ENCODE results near the gene NPM1.
"Not testable (repeated sequence)": the region's sequence is repeated elsewhere in the genome, so short reads cannot be mapped to it uniquely, and the experiment has no call there.

Gene NPM1

DNA sequence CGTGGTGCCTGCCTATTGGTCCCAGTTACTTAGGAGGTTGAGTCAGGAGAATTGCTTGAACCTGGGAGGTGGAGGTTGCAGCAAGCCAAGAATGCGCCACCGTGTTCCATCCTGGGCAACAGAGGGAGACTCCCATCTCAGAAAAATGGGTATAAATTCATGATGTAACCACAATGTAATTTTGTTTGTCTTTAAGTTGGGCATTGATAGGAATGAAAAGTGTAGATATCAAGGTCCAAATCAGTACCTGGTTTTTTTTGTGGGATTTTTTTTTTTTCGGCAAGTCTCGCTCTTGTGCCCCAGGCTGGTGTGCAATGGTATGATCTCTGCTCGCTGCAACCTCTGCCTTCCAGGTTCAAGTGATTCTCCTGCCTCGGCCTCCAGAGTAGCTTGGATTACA is 7.4 kb downstream of the NPM1 start:
- Histone ChIP-seq H3K79me1 (replicated peaks; ENCODE audit: low read length, poor library complexity, severe bottlenecking) (no peaks in the 10 kb centered on the region), H2BK120ac (ENCODE audit: low read depth, low read length) (no peak overlapping the region)

DNA sequence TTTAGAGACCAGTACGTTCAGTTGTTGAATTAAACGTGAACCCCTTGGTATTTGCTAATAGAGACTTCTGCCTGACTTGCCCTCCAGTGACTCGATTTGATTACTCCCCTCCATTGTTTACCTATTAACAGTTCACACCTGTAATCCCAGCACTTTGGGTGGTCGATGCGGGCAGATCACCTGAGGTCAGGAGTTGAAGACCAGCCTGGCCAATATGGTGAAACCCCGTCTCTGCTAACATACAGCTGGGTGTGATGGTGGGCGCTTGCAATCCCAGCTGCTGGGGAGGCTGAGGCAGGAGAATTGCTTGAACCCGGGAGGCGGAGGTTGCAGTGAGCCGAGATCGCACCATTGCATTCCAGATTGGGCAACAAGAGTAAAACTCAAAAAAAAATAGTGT is 8.9 kb downstream of the NPM1 start:
- H3K9me3 ChIP-seq (ENCODE audit: control insufficient read depth, low read length); H3K4ac ChIP-seq (ENCODE audit: low read depth in 1 of 2, low read length in 2 of 2); H3K23ac ChIP-seq (ENCODE audit: low read length in 2 of 2); H3K79me1 ChIP-seq (replicated peaks; ENCODE audit: low read length, poor library complexity, severe bottlenecking); H3K9ac ChIP-seq (ENCODE audit: low read length); H2AK5ac ChIP-seq (ENCODE audit: low read length, severe bottlenecking); H2BK5ac ChIP-seq (ENCODE audit: low read depth, low read length, poor library complexity, severe bottlenecking); H4K8ac ChIP-seq (ENCODE audit: low read length); H3K4me1 ChIP-seq (ENCODE audit: control insufficient read depth, insufficient read depth, low read depth, low read length); H3K4me2 ChIP-seq (ENCODE audit: low read length, poor library complexity, severe bottlenecking); H2BK15ac ChIP-seq (ENCODE audit: low read depth, poor library complexity, severe bottlenecking); H4K91ac ChIP-seq (ENCODE audit: low read length); H3K4me3 ChIP-seq (ENCODE audit: insufficient read depth in 1 of 2, low read depth in 1 of 2, low read length in 2 of 2); H3K27ac ChIP-seq (ENCODE audit: low read length, poor library complexity, severe bottlenecking); H3K27me3 ChIP-seq (ENCODE audit: control insufficient read depth in 1 of 2, insufficient read depth in 1 of 2, low read length in 2 of 2); H2BK120ac ChIP-seq (ENCODE audit: low read depth, low read length); H2AFZ ChIP-seq (ENCODE audit: low read depth, low read length); H2BK12ac ChIP-seq (ENCODE audit: low read length in 2 of 2); H3K18ac ChIP-seq (ENCODE audit: low read depth in 1 of 2, low read length in 2 of 2); H3K14ac ChIP-seq (ENCODE audit: low read length in 2 of 2); DNase-seq: not testable (repeated sequence)
- WGBS: 96% methylated on average over 9 of the region's 11 CpGs
- H3K36me3 ChIP-seq (ENCODE audit: control insufficient read depth in 1 of 2, insufficient read depth in 2 of 2, low read depth in 1 of 2, low read length in 2 of 2): peaks cover 53 to 100% of the 10 kb centered on the region in 2 experiments

More for the DNA sequence above, 7.4 kb downstream of the NPM1 start:
- Histone ChIP-seq H4K8ac (ENCODE audit: low read length) (no peak overlapping the region), H2BK5ac (ENCODE audit: low read depth, low read length, poor library complexity, severe bottlenecking) (no peak overlapping the region), H3K4me2 (ENCODE audit: low read length, poor library complexity, severe bottlenecking) (no peak overlapping the region), H3K4me1 (ENCODE audit: control insufficient read depth, insufficient read depth, low read depth, low read length) (peaks cover 11% of the 10 kb centered on the region), H3K27me3 (ENCODE audit: control insufficient read depth in 1 of 2, insufficient read depth in 1 of 2, low read length in 2 of 2) (no peaks in the 10 kb centered on the region), H2AK5ac (ENCODE audit: low read length, severe bottlenecking) (no peak overlapping the region), H2BK12ac (ENCODE audit: low read length in 2 of 2) (no peak overlapping the region), H3K9me3 (ENCODE audit: control insufficient read depth, low read length) (no peaks in the 10 kb centered on the region), H3K4me3 (ENCODE audit: insufficient read depth in 1 of 2, low read depth in 1 of 2, low read length in 2 of 2) (no peak overlapping the region), H3K27ac (ENCODE audit: low read length, poor library complexity, severe bottlenecking) (no peak overlapping the region), H3K36me3 (ENCODE audit: control insufficient read depth in 1 of 2, insufficient read depth in 2 of 2, low read depth in 1 of 2, low read length in 2 of 2) (peaks cover 41 to 98% of the 10 kb centered on the region in 2 experiments), H3K4ac (ENCODE audit: low read depth in 1 of 2, low read length in 2 of 2) (no peak overlapping the region), H3K23ac (ENCODE audit: low read length in 2 of 2) (no peak overlapping the region), H2AFZ (ENCODE audit: low read depth, low read length) (no peak overlapping the region), H4K91ac (ENCODE audit: low read length) (no peak overlapping the region), H3K18ac (ENCODE audit: low read depth in 1 of 2, low read length in 2 of 2) (no peak overlapping the region), H3K14ac (ENCODE audit: low read length in 2 of 2) (no peak overlapping the region), H3K9ac (ENCODE audit: low read length) (no peak overlapping the region), H2BK15ac (ENCODE audit: low read depth, poor library complexity, severe bottlenecking) (no peak overlapping the region)
- DNase-seq: no peak
- WGBS: 97% methylated on average over 7 of the region's 7 CpGs

DNA sequence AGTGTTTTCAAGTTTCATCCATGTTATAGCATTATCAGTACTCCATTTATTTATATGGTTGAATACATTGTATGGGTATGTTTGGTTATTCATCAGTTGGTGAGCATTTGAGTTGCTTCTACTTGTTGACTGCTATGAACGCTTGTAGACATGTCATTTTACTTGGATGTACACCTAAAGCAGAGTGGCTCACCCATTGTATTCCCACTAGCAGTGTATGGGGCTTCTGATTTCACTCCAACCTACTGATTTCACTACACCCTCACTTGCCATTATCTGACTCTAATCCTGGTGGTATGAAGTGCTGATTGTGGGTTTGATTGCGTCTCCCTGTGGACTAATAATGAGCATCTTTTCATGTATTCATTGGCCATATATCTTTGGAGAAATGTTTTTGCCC is 9.5 kb downstream of the NPM1 start:
- peaks cover 3% of the 10 kb centered on the region for H3K4me1 ChIP-seq (ENCODE audit: control insufficient read depth, insufficient read depth, low read depth, low read length)
- H3K79me1 ChIP-seq (replicated peaks; ENCODE audit: low read length, poor library complexity, severe bottlenecking): no peaks in the 10 kb centered on the region
- H2BK15ac ChIP-seq (ENCODE audit: low read depth, poor library complexity, severe bottlenecking): no peak overlapping the region
- no peak overlapping the region for H3K4me3 ChIP-seq (ENCODE audit: insufficient read depth in 1 of 2, low read depth in 1 of 2, low read length in 2 of 2)
- no peak overlapping the region for H4K8ac ChIP-seq (ENCODE audit: low read length)
- no peak overlapping the region for H4K91ac ChIP-seq (ENCODE audit: low read length)
- H3K14ac ChIP-seq (ENCODE audit: low read length in 2 of 2): no peak overlapping the region
- H3K36me3 ChIP-seq (ENCODE audit: control insufficient read depth in 1 of 2, insufficient read depth in 2 of 2, low read depth in 1 of 2, low read length in 2 of 2): peaks cover 49 to 97% of the 10 kb centered on the region in 2 experiments
- no peak overlapping the region for H2AFZ ChIP-seq (ENCODE audit: low read depth, low read length)
- DNase-seq: no peak
- H2BK12ac ChIP-seq (ENCODE audit: low read length in 2 of 2): no peak overlapping the region
- no peak overlapping the region for H3K4me2 ChIP-seq (ENCODE audit: low read length, poor library complexity, severe bottlenecking)
- H3K23ac ChIP-seq (ENCODE audit: low read length in 2 of 2): no peak overlapping the region
- no peak overlapping the region for H3K4ac ChIP-seq (ENCODE audit: low read depth in 1 of 2, low read length in 2 of 2)
- no peak overlapping the region for H3K9ac ChIP-seq (ENCODE audit: low read length)
- no peak overlapping the region for H3K27ac ChIP-seq (ENCODE audit: low read length, poor library complexity, severe bottlenecking)
- no peak overlapping the region for H3K18ac ChIP-seq (ENCODE audit: low read depth in 1 of 2, low read length in 2 of 2)
- H2BK5ac ChIP-seq (ENCODE audit: low read depth, low read length, poor library complexity, severe bottlenecking): no peak overlapping the region
- H2BK120ac ChIP-seq (ENCODE audit: low read depth, low read length): no peak overlapping the region
- H2AK5ac ChIP-seq (ENCODE audit: low read length, severe bottlenecking): no peak overlapping the region
- H3K9me3 ChIP-seq (ENCODE audit: control insufficient read depth, low read length): no peaks in the 10 kb centered on the region
- WGBS: no CpG with 5 or more reads among the region's 2 CpGs
- no peaks in the 10 kb centered on the region for H3K27me3 ChIP-seq (ENCODE audit: control insufficient read depth in 1 of 2, insufficient read depth in 1 of 2, low read length in 2 of 2)

DNA sequence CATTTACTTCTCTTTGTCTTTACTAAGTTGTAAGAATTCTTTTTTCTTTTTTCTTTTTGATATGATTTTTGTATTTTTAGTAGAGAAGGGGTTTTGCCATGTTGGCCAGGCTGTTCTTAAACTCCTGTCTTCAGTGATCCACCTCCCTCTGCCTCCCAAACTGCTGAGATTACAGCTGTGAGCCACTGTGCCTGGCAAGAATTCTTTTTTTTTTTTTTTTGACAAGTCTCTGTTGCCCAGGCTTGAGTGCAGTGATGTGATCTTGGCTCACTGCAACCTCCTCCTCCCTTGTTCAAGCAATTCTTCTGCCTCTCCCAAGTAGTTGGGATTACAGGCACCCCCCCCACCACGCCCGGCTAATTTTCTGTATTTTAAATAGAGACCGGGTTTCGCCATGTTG is 9.9 kb downstream of the NPM1 start:
- H2BK5ac ChIP-seq (ENCODE audit: low read depth, low read length, poor library complexity, severe bottlenecking): no peak overlapping the region
- no peak overlapping the region for H2AFZ ChIP-seq (ENCODE audit: low read depth, low read length)
- no peak for DNase-seq
- H3K27me3 ChIP-seq (ENCODE audit: control insufficient read depth in 1 of 2, insufficient read depth in 1 of 2, low read length in 2 of 2): no peaks in the 10 kb centered on the region
- no peak overlapping the region for H3K4me3 ChIP-seq (ENCODE audit: insufficient read depth in 1 of 2, low read depth in 1 of 2, low read length in 2 of 2)
- H3K4me2 ChIP-seq (ENCODE audit: low read length, poor library complexity, severe bottlenecking): no peak overlapping the region
- no peak overlapping the region for H3K4ac ChIP-seq (ENCODE audit: low read depth in 1 of 2, low read length in 2 of 2)
- no peak overlapping the region for H3K18ac ChIP-seq (ENCODE audit: low read depth in 1 of 2, low read length in 2 of 2)
- H2AK5ac ChIP-seq (ENCODE audit: low read length, severe bottlenecking): no peak overlapping the region
- no peak overlapping the region for H3K23ac ChIP-seq (ENCODE audit: low read length in 2 of 2)
- H3K9me3 ChIP-seq (ENCODE audit: control insufficient read depth, low read length): no peaks in the 10 kb centered on the region
- peaks cover 47 to 93% of the 10 kb centered on the region in 2 experiments for H3K36me3 ChIP-seq (ENCODE audit: control insufficient read depth in 1 of 2, insufficient read depth in 2 of 2, low read depth in 1 of 2, low read length in 2 of 2)
- H3K79me1 ChIP-seq (replicated peaks; ENCODE audit: low read length, poor library complexity, severe bottlenecking): no peaks in the 10 kb centered on the region
- 99% methylated on average over 4 of the region's 4 CpGs for WGBS
- H2BK15ac ChIP-seq (ENCODE audit: low read depth, poor library complexity, severe bottlenecking): no peak overlapping the region
- no peak overlapping the region for H2BK120ac ChIP-seq (ENCODE audit: low read depth, low read length)
- no peak overlapping the region for H4K8ac ChIP-seq (ENCODE audit: low read length)
- peaks cover 1% of the 10 kb centered on the region for H3K4me1 ChIP-seq (ENCODE audit: control insufficient read depth, insufficient read depth, low read depth, low read length)
- H3K27ac ChIP-seq (ENCODE audit: low read length, poor library complexity, severe bottlenecking): no peak overlapping the region
- H4K91ac ChIP-seq (ENCODE audit: low read length): no peak overlapping the region
- no peak overlapping the region for H2BK12ac ChIP-seq (ENCODE audit: low read length in 2 of 2)
- H3K9ac ChIP-seq (ENCODE audit: low read length): no peak overlapping the region
- no peak overlapping the region for H3K14ac ChIP-seq (ENCODE audit: low read length in 2 of 2)
